Hepatocyte (in vitro differentiated cells): ENCODE data around the gene ULBP3.

Source experiments
- EZH2 ChIP-seq: fragments of 200-600 bp; sonication (generic); IDR thresholded peaks from 2 replicates; pipeline ENCODE4 v1.6.1; 2016; ENCODE audit warnings: antibody characterized with exemption, mild to moderate bottlenecking, borderline replicate concordance
- EZH2phosphoT487 ChIP-seq: fragments of 200-600 bp; sonication (generic); IDR thresholded peaks from one replicate; pipeline ENCODE4 v1.6.1; 2018; ENCODE audit warnings: antibody characterized with exemption, mild to moderate bottlenecking, low read depth, moderate library complexity; ENCODE audit not compliant: unreplicated experiment, severe bottlenecking
- TF ChIP-seq, protein P1 (sequence below): fragments of 200-600 bp; sonication (generic); IDR thresholded peaks from 2 replicates; pipeline ENCODE4 v1.5.1; 2016; ENCODE audit warnings: antibody characterized with exemption, mild to moderate bottlenecking; ENCODE audit not compliant: poor library complexity

DNA sequence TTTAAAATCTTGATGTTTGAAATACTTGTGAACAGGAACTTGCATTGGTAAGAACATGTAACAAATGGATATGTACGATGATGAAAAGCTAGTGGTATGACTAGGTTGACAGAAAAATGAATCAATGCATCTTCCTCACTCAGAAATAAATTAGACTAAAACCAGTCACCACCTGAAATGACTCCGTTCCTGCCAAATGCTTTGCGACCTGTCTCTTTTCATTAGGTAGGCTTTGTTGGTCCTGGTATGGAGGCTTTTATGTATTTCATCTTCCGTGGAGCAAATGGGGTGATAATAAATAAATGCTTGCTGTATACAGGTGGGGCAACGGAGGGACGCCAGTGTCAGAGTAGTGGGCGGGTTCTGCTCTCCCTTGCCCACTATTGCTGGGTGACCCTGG is 17.1 kb upstream of the ULBP3 start:
- TF ChIP-seq, protein P1, sequence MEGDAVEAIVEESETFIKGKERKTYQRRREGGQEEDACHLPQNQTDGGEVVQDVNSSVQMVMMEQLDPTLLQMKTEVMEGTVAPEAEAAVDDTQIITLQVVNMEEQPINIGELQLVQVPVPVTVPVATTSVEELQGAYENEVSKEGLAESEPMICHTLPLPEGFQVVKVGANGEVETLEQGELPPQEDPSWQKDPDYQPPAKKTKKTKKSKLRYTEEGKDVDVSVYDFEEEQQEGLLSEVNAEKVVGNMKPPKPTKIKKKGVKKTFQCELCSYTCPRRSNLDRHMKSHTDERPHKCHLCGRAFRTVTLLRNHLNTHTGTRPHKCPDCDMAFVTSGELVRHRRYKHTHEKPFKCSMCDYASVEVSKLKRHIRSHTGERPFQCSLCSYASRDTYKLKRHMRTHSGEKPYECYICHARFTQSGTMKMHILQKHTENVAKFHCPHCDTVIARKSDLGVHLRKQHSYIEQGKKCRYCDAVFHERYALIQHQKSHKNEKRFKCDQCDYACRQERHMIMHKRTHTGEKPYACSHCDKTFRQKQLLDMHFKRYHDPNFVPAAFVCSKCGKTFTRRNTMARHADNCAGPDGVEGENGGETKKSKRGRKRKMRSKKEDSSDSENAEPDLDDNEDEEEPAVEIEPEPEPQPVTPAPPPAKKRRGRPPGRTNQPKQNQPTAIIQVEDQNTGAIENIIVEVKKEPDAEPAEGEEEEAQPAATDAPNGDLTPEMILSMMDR = no peak
- TF ChIP-seq EZH2 (no peak), EZH2phosphoT487 (no peak)
